ENCODE results near the gene TCAF1.
"Not testable (repeated sequence)": the region's sequence is repeated elsewhere in the genome, so short reads cannot be mapped to it uniquely, and the experiment has no call there.

TCAF1 gene

GRCh38 chr7:143849785-143850479 lies 52.0 kb downstream of the TCAF1 start:
- ATAC-seq = no peak

GRCh38 chr7:143848192-143848591 lies 53.8 kb downstream of the TCAF1 start:
- ATAC-seq = no peak

GRCh38 chr7:143846692-143847091 lies 55.3 kb downstream of the TCAF1 start:
- ATAC-seq = peak in 1 of 2 donors; percentile 41

GRCh38 chr7:143841696-143842095 lies 60.3 kb downstream of the TCAF1 start:
- ATAC-seq = not testable (repeated sequence)

GRCh38 chr7:143840062-143840461 lies 61.9 kb downstream of the TCAF1 start:
- not testable (repeated sequence) for ATAC-seq

- peak; percentile 54 to 61 for ATAC-seq
Observed at GRCh38 chr7:143837223-143837622, 64.8 kb downstream of the TCAF1 start.

- peak; percentile 78 to 84 for ATAC-seq
Observed at GRCh38 chr7:143836622-143837021, 65.4 kb downstream of the TCAF1 start.

GRCh38 chr7:143836088-143836487 lies 65.9 kb downstream of the TCAF1 start:
- peak; percentile 45 to 48 for ATAC-seq

GRCh38 chr7:143826578-143826977 lies 75.4 kb downstream of the TCAF1 start:
- ATAC-seq = not testable (repeated sequence)

GRCh38 chr7:143824295-143825135 lies 77.5 kb downstream of the TCAF1 start:
- ATAC-seq = not testable (repeated sequence)

GRCh38 chr7:143823634-143824294 lies 78.2 kb downstream of the TCAF1 start:
- ATAC-seq = not testable (repeated sequence)

GRCh38 chr7:143821392-143822277 lies 80.3 kb downstream of the TCAF1 start:
- ATAC-seq = peak; percentile 68 to 84

- not testable (repeated sequence) for ATAC-seq
Observed at GRCh38 chr7:143817873-143818272, 84.1 kb downstream of the TCAF1 start.

GRCh38 chr7:143816471-143817133 lies 85.4 kb downstream of the TCAF1 start:
- not testable (repeated sequence) for ATAC-seq

- ATAC-seq = not testable (repeated sequence)
Observed at GRCh38 chr7:143810639-143811038, 91.3 kb downstream of the TCAF1 start.

- ATAC-seq = not testable (repeated sequence)
Observed at GRCh38 chr7:143806664-143807071, 95.3 kb downstream of the TCAF1 start.

All from activated CD4-positive, CD25-positive, alpha-beta regulatory T cell treated with anti-CD3 and anti-CD28 coated beads, Interleukin-2, amount 50 U/mL, for 24 hours (primary cell).